Cerebellar nuclear complex (tissue), 1 donor: Measurements from ENCODE around the gene AFAP1L1.
A peak's percentile ranks its signal among the peaks of the same experiment; 100 is the strongest.

Experiments used
- DNase-seq, 2 experiments: peaks; one replicate each; lab custom pipeline; 2025; lab: John Stamatoyannopoulos, UW

The AFAP1L1 gene

GRCh38 chr5:149314571-149315111, 43.0 kb downstream of the AFAP1L1 start:
- no peak for DNase-seq

GRCh38 chr5:149315753-149316152, 44.1 kb downstream of the AFAP1L1 start:
- DNase-seq = no peak

GRCh38 chr5:149317281-149318048, 45.8 kb downstream of the AFAP1L1 start:
- peak in 1 of 2 experiments; percentile 22 for DNase-seq

- no peak for DNase-seq
Observed at GRCh38 chr5:149319174-149319573, 47.5 kb downstream of the AFAP1L1 start.

- DNase-seq = no peak
Observed at GRCh38 chr5:149320791-149321330, 49.2 kb downstream of the AFAP1L1 start.

GRCh38 chr5:149322518-149322917, 50.9 kb downstream of the AFAP1L1 start:
- DNase-seq = no peak

GRCh38 chr5:149323210-149323609, 51.6 kb downstream of the AFAP1L1 start:
- no peak for DNase-seq

DNA sequence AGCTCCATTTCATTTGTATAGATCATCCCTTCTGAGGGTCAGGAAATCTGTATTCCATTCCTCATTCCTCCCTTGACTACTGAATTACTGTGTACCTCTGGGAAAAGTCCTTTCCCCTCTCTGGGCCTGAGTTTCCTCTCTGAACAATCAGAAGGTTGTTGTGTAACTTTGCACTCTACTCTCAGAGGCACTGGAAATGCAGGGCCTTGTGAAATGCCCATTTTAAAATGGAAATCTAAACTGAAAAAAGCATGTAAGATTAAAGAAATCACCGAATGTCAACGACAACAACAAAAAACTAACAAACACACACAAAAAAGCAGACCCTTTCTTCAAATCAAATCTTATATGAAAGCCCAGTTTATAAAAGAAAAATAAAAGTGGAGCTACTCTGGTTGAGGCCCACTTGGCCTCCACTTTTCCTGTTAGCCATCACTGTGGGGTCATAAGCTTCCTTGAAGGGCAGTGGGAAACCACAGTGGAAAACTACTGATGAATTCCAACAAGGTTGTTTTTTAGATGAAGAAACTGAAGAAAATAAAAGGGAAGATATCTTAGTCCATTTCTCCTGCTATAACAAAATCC, 52.1 kb downstream of the AFAP1L1 start:
- no peak for DNase-seq

DNA sequence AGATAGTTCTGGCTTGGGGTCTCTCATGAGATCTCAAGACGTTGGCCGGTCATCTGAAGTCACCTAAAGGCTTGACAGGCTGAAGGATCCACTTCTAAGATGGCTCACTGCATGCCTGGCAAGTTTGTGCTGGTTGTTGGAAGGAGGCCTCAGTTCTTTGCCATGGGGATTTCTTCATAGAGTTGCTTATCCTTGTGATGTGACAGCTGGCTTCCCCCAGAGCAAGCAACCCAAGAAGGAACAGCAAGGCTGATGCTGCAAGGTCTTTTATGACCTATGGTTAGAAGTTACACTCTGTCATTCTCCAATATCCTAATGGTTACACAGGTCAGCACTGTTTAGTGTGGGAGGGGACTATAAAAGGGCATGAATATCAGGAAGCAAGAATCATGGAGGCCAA, 53.0 kb downstream of the AFAP1L1 start:
- DNase-seq = no peak

GRCh38 chr5:149325166-149325735, 53.6 kb downstream of the AFAP1L1 start:
- DNase-seq = no peak

DNA sequence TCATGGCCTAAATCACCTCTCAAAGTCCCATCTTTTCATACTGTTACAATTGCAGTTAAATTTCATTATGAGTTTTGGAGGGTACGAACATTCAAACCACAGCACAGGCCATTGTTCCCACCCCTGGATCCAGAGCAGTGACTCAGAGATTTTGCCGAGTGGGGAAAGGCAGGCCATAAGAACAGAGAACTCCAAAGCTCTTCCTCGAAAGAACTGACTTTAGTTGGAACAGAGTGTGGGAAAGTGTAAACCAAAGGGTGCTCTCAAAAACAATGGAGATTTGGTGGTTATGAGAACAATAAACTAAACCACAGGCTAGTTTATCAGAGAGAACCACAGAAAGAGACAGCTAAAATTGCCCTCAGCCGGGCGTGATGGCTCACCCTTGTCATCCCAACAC, 54.2 kb downstream of the AFAP1L1 start:
- DNase-seq = no peak

- DNase-seq = no peak
Observed at GRCh38 chr5:149326611-149327010, 55.0 kb downstream of the AFAP1L1 start.

GRCh38 chr5:149328177-149328576, 56.5 kb downstream of the AFAP1L1 start:
- no peak for DNase-seq

DNA sequence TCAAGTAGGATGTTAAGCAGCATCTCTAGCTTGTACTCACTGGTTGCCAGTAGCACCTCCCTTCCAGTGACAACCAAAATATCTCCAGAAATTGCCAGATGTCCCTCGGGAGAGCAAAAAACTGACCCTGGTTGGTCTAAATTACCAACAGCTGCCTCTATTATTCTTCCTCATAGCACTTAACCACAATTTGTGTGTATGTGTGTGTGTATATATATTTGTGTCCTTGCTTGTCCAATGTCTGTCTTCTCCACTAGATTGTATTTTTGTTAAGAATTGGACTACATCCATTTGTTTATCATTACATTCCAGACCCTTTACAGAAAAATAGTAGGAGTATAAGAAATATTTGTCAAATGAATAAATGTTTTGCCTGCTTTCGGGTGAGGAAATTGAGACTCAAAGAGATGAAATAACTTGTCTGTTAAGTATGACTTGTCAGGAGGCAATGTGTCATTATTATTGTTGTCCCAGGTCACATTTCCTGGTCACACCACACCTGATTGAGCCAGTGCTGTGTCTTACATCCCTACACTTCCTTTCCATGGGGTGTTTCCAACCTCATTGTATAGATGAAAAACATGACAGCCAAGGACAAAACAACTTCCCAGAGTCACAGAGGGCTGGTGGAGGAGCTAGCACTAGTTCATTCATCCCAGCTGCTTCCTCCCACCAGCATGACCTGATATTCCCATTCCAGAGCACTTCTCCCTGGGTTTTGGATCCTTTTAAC, 62.2 kb downstream of the AFAP1L1 start:
- no peak for DNase-seq

DNA sequence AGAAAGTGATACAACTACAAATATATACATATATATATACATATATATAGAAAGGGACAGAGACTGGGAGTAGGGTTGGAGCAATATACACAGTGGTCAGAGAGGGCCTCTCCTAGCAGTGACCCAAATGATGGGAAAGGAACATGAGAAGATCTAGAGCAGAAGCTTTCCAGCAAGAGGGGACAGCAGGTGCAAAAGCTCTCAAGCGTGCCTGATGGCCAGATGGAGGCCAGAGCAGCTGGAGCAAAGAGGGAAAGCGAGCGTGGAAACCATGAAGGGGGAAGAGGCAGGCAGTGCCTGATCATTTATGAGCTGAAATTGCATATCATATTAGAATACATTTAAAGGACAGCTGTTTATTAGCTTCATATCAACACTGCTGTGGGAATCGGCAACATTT, 66.1 kb downstream of the AFAP1L1 start:
- no peak for DNase-seq

- no peak for DNase-seq
Observed at GRCh38 chr5:149338364-149338763, 66.7 kb downstream of the AFAP1L1 start.

GRCh38 chr5:149340920-149341319, 69.3 kb downstream of the AFAP1L1 start:
- DNase-seq = no peak

DNA sequence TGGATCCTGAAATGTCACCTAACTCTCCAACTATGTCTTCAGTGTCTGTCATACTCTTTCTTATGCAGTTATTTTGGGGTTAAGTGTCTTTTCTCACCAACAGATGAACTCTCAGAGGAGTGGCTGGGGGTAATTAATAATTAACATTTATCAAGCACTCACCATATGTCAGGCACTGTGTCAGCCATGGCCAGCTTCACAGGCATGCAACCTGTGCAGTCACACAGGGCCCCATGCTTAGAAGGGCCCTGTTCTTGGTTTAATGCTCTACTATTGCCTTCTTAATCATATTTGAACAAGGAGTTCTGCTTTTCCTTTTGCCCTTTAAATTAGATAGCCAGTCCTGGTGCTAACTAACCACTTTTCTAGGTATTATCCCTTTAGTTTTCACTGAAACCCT, 70.2 kb downstream of the AFAP1L1 start:
- no peak for DNase-seq

GRCh38 chr5:149344151-149344550, 72.5 kb downstream of the AFAP1L1 start:
- no peak for DNase-seq

GRCh38 chr5:149345147-149345891, 73.7 kb downstream of the AFAP1L1 start, which contains the start of gene GRPEL2:
Gene GRPEL2, plus strand, starts transcription at chr5:149345499. Its CDS starts 41 bp downstream, at chr5:149345540.
- DNase-seq = peak; percentile 62 to 96

GRCh38 chr5:149345892-149346222, 74.2 kb downstream of the AFAP1L1 start:
- no peak for DNase-seq
